Cortex of kidney (tissue), 1 donor: ENCODE results near the gene SEMA3G.

ENCODE experiments used
- DNase-seq: peaks from one replicate; lab custom pipeline; 2025; lab: John Stamatoyannopoulos, UW

SEMA3G gene

DNA sequence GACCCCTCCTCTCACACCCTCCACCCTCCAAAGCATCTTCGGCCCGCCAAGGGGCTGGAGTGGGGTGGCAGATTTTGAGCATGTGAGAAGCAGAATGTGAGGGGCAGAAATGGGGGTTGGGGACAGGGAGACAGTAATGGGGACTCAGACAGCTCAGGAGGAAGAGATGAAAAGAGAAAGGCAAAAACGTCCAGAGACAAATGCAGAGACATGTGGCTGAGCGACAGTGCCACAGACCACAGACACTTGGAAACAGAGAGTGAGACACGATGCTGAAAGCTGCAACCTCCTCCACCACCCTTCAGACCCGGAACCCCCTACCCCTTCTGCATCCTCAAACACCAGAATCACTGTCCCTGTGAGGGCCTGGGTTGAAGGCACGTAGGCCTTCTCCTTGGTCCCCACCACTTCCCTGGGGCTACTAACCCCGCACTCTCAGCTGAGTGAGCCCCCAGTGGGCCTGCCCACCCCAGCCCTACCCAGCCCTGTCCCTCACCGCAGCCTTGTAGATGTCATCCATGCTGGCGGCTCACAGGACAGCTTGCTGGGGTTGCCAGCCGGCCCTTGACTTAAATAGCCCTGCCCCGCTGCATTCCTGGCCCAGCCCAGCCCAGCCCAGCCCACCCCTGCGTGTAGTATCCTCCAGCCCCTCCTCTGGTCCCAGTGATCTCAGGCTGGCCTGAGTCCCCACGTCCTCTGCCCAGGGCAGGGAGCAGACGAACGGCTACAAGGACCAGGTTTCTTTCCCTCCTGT lies 8.8 kb upstream of the SEMA3G start, which contains the start of gene TNNC1:
TSS of gene TNNC1 (minus strand) at position 546 of the 754 bp plus-strand sequence. CDS start at position 520, 26 bp downstream.
- DNase-seq: no peak

DNA sequence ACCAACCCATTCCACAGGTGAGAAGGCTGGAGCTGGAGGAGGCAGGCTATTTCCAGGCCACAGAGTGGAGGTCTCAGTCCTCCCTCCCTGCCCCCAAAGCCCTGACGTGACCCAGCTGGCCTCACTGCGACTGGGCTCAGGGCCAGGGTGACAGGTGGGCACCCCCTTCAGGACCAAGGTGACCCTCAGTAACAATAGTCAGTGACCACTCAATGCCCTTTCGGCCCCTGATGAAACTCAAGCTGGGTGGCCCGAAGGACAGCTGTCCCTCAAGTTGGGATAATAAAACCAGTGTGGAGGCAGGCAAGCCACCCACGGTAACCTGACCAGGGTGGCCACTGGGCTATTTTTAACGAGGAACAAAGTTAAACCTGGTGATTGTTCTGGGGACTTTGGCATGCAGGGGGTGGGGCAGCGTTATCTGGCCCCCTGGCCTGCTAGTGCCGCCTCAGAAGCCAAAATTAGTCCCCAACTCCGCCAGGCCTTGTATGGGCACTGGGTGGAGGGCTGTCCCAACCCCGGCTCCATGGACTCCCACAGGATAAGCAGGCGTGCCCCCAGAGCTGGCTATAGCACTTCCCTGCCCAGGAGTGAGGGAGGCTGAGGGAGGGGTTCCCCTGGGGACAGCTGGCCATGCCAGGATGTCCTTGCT lies 7.8 kb upstream of the SEMA3G start:
- DNase-seq: no peak

DNA sequence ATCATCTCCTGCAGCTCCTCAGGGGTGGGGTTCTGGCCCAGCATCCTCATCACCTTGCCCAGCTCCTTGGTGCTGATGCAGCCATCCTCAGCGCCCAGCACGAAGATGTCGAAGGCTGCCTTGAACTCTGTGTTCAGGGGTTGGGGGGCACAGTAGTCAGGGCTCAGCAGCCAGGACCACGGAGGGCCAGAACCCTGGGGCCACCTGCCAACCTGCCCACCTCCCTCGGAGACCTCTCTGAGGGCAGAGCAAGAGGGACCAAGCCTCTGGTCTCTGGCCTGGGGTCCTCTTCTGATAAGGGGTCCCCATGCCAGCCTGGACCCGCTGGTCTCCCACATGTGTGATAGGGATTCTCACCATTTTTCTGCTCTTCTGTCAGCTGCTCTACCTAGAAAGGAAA lies 7.2 kb upstream of the SEMA3G start:
- no peak for DNase-seq

DNA sequence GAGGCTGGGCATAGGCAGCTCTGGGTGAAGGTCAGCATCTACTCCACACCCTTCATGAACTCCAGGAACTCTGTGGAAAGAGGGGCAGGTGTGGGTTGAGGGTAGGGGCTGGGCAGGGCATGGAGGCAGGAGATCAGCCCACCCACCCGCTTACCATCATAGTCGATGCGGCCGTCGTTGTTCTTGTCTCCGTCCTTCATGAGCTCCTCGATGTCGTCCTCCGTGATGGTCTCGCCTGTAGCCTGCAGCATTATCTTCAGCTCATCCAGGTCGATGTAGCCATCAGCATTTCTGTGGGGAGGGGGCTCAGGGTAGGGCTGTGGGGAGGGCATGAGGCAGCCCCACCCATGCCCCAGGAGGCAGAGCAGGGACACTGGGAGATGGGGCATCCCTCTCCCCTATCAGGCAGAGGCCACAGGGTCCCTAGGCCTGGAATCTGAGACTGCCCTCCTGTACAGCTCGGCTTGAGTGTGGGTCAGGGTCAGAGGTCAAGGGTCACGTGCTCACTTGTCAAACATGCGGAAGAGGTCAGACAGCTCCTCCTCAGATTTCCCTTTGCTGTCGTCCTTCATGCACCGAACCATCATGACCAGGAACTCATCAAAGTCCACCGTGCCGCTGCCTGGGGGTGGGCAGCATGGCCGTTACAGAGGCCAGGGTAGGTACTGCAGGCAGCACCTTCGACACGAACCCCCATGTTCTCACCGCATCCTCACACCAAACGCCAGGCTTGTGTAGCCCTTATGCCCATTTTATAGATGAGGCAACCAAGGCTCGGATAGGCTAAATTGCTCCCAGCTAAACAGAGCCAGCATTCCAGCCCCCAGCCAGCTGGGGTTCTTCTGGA lies 6.6 kb upstream of the SEMA3G start:
- no peak for DNase-seq

DNA sequence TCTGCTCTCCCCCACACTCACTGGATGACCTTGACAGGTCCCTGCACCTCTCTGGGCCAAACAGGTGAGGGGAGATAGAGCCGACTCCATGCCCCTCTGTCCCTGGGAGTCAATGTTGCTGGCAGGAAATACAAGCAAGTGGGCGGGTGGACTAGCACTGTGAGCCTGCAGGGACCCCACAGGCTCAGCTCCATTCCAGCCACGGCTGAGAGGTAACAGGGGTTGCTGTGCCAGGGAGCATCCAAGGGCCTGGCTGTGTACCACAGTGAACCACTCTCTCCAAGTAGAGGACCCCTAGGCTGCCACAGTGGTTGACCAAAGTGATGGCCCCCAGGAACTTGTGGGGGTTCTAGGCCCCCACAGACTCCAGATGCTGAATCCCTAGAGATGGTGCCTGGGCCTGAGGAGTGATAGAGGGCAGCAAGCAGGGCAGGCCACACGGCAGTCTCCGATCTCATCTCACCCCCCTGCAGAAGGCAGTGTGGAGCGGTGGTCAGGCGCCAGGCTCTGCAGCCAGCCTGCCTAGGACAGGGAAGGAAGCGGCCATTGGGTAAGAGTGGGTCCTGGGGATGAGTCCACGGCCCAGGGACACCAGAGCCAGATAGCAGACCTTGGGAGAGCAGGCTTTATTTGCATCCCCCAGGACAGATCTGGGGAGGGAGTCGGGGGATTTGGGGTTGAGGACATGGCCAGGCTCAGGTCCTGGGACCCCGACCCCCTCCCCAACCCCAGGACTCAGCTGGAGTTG lies 5.8 kb upstream of the SEMA3G start:
- no peak for DNase-seq

DNA sequence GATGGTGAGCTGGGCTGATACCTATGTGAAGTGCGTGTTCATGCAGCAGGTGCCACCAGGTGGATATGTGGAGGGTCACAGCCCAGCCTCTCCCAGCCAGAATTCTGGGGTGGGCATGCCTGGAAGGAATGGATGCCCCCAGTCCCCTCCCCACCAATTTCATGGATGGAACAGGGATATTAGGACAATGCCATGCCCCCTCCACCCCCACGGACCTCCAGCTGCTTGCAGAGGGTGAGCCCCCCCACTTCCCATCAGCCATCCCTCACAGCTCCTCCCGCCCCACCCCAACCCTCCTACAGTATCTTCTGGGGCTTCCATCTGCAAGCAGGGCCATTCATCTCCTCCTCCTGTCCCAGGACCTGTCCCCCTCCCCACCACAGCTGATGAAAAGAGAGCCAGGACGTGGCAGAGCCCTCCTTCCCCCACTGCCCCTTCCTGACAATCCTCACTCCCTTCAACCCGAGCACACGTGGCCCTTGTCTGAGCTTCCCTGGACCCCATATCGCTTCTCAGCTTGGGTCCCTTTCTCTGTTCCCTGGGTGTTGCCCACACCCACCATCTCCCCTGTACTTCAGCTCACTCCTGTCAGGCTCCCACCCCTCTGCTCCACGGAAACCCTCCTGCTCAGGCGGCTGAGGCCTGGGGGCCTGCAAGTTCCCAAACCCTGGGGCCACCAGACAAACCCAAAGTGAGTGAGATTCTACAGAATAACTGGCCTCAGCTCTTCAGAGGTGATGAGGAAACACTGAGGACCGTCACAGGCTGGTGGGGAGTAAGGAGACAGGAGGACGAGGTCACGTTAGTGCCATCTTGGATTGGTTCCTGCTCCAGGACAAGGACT lies 2.8 kb upstream of the SEMA3G start:
- DNase-seq: no peak

DNA sequence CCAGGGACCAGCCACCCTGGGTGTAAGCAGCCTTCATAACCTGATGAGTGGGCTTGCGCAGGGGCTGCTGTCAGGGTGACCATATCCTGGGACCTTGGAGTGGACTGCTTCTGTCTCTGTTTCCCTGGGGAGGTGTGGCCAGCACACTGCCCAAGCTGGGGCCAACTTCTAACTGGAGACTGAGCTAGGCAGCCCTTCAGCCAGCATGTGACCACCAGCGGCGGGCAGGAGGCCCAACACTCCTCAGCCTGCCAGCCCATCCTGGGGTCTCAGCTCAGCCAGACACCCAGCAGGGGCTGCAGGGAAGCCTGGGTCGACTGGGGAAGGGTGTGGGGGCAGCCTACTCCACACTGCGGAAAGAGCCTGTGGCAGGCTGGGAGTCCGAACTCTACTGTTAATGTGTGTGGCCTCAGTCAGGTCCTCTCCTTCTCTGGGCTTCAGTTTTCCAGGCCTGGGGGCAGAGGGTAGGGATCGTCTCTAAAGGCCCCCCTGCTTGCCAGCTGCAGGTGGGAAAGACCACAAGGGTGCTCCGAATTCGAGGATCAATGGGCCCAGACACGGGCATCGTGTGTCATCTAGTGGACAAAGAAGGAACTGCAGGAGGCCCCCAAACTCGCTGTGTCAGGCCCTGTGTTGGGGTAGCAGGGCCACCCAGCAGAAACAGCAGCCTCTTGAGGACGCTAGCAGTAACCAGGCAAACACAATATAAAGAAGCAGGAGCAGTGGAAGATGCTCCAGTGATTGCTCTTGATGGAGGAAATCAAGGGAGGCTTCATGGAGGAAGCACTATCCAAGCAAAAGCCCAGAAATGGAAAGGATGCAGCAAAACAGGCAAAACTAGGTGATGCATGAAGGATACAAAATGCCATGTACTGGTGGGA lies 2.0 kb upstream of the SEMA3G start:
- DNase-seq: no peak

DNA sequence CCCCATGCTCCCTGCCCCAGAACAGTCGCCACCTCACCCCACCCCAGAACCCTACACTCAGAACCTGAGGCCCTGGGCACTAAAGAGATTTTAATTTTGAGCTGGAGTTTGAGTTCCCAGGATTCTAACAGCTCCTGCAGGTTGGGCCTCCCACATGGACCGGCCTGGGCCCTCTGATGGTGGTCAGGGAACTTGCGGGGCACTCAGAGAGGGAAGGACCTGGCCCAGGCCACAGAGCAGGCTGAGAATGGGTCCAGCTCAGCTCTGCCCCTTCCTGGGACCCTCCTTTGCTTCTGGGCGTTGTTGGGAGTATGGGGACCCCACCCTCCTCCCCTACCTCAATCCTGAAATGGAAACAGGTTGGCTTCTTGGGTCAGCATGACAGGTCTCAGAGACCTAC lies 1.1 kb upstream of the SEMA3G start:
- DNase-seq: no peak

DNA sequence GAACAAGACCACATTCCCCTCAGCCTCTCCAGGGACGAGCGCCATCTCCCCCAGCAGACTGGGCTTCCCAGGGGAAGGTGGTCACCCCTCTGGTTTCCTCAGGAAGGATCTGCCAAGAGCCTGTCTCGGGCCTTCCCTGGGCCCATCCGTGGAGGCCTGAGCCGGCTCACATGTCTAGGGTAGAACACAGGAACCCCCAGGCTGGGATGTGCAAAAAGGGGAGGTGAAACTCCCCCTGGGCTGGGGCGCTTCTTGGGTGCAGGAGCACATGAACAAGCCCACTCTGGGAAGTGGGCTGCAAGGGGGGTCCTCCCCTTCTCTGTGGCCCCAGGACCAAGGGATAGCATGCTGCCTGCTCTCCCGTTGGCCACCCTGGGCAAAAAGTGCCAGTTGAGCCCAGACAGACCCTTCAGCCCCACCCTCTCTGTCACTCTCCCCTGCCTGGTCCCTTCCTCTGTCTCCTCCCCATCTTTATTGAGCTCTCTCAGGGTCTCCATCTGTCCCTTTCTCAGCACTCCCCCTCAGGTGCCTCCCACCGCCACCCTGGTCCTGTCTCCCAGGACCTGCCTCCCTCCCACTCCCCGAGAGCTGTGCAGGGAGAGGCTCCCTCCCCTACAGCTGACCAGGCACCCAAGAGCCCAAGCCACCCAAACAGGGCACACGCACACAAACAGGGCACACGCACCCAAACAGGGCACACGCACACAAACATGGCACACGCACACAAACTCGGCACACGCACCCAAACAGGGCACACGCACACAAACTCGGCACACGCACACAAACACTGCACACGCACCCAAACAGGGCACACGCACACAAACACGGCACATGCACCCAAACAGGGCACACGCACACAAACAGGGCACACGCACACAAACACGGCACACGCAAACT lies 864 bp downstream of the SEMA3G start:
- DNase-seq: no peak

DNA sequence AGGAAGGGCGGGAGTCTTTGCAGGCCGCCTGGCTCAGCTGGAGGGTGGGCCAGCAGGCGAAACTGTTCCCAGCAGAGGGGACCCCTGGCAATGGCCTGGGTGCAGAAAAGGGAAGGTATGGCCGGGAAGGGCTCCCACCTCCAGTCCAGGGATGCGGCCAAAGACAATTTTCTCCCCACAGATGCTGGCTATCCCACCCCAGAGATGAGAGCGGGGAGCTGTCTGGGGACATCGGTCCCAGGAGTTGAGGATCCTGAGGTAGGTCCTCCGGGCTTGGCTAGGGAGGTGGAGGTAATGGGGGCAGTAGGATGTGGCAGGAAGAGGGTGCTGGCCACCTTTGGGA lies 1.7 kb downstream of the SEMA3G start:
- no peak for DNase-seq

DNA sequence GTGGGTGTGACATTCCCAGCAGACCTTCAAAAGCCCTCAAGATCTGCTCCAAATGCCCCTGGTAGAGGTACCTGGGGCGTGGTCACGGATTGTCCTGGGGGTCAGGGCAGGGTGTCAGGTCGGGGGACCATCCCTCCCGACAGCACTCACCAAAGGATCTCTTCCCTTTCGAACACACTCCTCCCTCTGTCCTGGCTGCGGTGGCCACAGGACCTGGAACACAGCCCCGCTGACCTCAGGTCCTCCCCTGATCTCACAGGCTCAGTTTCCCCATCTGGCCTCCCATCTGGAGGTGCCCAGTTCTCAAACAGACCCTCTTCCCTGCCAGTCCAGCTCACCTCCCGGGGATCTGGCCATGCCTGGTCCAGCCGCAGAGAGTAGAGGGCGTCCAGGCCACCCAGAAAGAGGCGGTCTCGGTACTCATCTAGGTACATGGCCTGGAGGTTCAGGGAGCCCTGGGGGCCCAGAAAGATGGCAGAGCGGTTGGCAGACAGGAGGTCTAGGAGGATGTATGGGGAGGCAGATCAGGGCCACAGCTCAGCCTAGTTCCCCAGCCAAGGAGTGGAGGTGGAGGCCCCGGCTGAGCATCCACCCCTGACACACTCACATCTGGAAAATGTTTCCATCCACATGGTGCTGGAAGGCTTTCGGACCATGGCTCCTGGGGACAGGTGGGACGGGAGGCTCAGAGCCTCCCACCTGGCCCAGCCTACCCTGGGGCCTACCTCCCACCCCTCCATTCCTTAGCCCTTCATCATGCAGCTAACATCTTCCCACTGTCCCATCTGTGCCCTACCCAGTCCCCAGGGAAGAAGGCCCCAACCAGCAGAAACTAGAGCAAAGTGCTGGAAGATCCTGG lies 2.3 kb downstream of the SEMA3G start:
- no peak for DNase-seq

DNA sequence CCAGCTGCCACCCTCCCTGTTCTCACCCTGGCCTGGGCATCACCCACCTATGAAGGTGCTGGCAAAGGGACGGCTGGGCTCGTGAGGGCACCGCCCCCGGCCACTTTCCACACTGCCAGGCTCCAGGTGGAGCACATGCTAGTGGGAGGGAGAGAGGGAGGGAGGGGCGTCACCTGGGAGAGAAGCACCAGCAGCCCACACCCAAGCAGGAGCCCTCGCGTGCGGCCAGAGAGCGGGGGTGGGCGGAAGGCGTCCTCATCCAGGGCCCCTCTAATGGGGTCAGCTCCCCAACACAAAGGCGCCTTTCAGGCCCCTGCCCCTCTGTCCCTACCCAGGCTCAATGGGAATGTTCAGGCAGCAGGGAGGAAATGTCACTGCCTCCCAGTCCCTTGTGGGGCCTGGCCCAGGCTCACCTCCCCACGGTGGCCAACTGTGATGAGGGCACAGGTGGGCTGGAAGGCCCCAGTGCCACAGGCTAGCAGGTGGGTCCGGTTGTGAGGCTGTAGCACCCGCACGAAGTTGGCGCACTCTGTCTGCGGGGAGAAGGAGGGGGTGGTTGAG lies 3.1 kb downstream of the SEMA3G start:
- DNase-seq: no peak

DNA sequence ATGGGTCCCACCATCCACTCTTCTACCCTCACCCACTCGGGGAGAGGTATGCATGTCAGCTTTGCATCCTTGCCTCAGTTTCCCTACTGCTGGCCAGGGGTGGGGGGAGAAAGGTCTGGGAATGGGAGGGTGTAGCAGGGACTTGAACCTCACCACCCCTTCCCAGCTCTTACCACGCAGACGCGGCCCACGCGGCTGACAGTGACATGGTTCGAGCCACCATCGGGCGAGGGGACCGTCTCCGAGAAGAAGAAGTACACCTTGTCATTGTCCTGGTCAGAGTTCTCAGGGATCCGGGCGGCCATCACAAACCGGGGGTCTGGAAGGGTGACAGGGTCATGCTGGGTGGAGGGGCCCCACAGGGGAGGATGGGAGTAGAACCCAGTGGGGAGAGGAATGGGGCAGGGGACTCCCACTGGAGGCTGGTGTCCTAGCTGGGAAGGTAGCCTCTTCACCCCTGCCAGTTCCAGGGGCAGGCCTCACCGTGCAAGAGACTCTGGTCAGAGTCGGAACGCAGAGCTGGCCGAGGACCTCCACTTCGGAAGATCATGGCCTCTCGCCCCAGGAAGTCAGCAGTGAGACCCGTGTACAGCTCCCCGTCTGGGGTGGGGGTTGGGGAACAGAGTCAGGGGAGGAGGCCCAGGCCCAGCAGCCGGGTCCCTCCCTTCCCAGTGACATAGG lies 3.7 kb downstream of the SEMA3G start:
- no peak for DNase-seq

DNA sequence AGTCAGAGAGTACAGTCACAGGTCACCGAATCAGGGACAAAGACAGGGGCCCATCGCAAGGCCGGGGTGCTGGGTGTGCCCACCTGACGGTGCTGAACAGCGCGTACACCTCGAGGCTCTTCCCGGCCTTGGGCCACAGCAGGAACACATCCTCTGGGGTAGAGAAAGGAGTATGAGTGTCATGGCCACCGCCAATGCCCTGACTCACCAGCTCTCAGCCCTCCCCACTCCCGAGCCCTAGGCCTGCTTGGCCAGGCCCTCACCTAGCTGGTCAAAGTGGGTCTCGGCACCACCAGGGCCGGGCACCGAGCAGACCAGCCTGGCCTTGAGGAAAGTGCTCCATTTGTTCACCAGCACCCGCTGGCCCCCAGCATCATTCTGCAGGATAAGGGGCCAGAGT lies 4.2 kb downstream of the SEMA3G start:
- DNase-seq: no peak

DNA sequence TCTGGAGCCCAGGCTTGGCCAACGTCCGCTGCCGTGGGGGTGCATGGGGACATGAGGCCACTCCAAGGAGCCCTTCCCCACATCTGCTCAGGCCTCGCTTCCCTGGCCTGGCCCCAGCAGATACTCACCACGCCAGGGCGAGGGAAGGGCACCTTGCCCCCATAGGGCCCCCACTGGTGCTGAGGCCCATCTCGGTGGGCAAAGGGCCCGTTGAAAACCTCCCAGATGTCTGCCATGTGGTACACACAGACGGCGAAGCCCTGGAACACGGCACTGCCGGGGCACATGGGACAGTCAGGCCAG lies 4.7 kb downstream of the SEMA3G start:
- DNase-seq: no peak

DNA sequence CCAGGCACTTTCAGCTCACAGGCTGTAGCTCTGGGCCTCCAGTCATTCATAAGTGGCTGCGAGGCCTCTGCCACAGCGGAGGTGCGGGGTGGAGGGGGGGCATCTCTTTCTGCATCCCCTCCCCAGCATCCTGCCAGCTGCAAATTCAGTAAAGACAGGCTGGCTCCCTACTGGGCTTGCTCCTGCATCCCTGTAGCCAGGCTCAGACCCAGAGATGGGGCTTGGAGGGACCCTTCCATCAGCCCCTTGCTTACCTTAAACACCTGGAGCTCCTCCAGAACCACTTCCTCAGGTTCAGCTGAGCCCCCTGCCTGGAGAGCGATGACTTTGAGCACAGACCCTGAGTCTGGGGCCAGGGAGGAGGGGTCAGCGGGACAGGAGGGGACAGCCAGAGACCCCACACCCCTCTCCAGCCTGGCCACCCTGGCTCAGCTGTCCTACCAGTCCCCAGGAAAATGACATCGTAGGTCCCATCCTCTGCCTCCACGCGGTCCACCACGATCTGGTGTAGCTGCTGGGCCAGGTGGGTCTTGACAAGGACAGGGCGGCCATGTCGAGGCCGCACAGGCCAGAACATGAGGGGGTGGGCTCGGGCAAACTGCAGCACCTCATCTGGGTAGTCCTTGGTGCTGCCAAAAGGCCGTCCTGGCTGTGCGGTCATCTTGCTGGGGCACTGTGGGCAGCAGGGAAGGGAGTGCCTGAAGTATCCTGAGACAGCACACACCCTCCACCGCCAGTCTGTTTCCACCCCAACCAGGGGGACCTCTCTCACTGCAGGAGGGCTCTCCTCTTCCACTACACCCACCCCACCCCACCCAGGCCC lies 5.3 kb downstream of the SEMA3G start:
- no peak for DNase-seq
